Neural progenitor cell (in vitro differentiated cells): ENCODE measurements around the gene POTEG. TPM values are rescaled to one million over a fixed set of nuclear protein-coding genes. Genes with fewer than 3 reads are reported as not detected.
"Not testable (repeated sequence)": the region's sequence is repeated elsewhere in the genome, so short reads cannot be mapped to it uniquely, and the experiment has no call there.

Experiments
- DNase-seq: peaks from one replicate; pipeline ENCODE4 v3.0.0-alpha.2; 2016; ENCODE audit warnings: low spot score
- H2AFZ ChIP-seq: fragments of 200-600 bp; sonication (generic); replicated peaks from 2 replicates; pipeline ENCODE4 v1.6.1; 2016; ENCODE audit warnings: antibody characterized with exemption
- H3F3A ChIP-seq: fragments of 200-600 bp; sonication (generic); 2 replicates; pipeline ENCODE4 v1.6.1; 2016; ENCODE audit warnings: antibody characterized with exemption, low read depth
- H3K27ac ChIP-seq: fragments of 200-600 bp; sonication (generic); 2 replicates; pipeline ENCODE4 v1.5.1; 2016; ENCODE audit warnings: mild to moderate bottlenecking
- H3K27me3 ChIP-seq: fragments of 200-600 bp; sonication (generic); 2 replicates; pipeline ENCODE4 v1.6.1; 2016; ENCODE audit warnings: mild to moderate bottlenecking, moderate library complexity
- H3K36me3 ChIP-seq: fragments of 200-600 bp; sonication (generic); 2 replicates; pipeline ENCODE4 v1.5.1; 2016
- H3K4me1 ChIP-seq: fragments of 200-600 bp; sonication (generic); 2 replicates; pipeline ENCODE4 v1.6.1; 2016; ENCODE audit warnings: mixed run types
- H3K4me2 ChIP-seq: fragments of 200-600 bp; sonication (generic); 2 replicates; pipeline ENCODE4 v1.6.1; 2016
- H3K4me3 ChIP-seq: fragments of 200-600 bp; sonication (generic); 2 replicates; pipeline ENCODE4 v1.5.1; 2016
- H3K79me2 ChIP-seq: fragments of 200-600 bp; sonication (generic); 2 replicates; pipeline ENCODE4 v1.6.1; 2016; ENCODE audit warnings: low read depth
- H3K9ac ChIP-seq: fragments of 200-600 bp; sonication (generic); 2 replicates; pipeline ENCODE4 v1.6.1; 2016
- H3K9me3 ChIP-seq: fragments of 200-600 bp; sonication (generic); 2 replicates; pipeline ENCODE4 v1.5.1; 2016; ENCODE audit warnings: low read depth
- H4K20me1 ChIP-seq: fragments of 200-600 bp; sonication (generic); 2 replicates; pipeline ENCODE4 v1.6.1; 2016; ENCODE audit warnings: low read depth
- H3K27ac Mint-ChIP-seq: 3 replicates; pipeline ENCODE4 v1.8.0; 2021; ENCODE audit warnings: mixed read lengths
- H3K27me3 Mint-ChIP-seq: 2 replicates; pipeline ENCODE4 v1.8.0; 2022; ENCODE audit warnings: low read depth, mild to moderate bottlenecking, inconsistent platforms, moderate library complexity, mixed read lengths; ENCODE audit not compliant: insufficient read depth
- H3K36me3 Mint-ChIP-seq: 3 replicates; pipeline ENCODE4 v1.8.0; 2021; ENCODE audit warnings: mixed read lengths
- H3K4me1 Mint-ChIP-seq: 3 replicates; pipeline ENCODE4 v1.8.0; 2021; ENCODE audit warnings: mixed read lengths
- H3K4me3 Mint-ChIP-seq: 3 replicates; pipeline ENCODE4 v1.8.0; 2021; ENCODE audit warnings: mild to moderate bottlenecking, moderate library complexity, mixed read lengths
- H3K9me3 Mint-ChIP-seq: 3 replicates; pipeline ENCODE4 v1.8.0; 2020; ENCODE audit warnings: mixed read lengths
- total RNA-seq: library from RNA; depleted of rRNA; stranded (reverse); fragments of >200 nt; gene quantifications from 2 replicates; pipeline ENCODE4 v1.2.3, GENCODE V29; 2015; ENCODE audit warnings: low replicate concordance

The POTEG gene
- total RNA-seq, 1 donor from 2014 or later: not detected

DNA sequence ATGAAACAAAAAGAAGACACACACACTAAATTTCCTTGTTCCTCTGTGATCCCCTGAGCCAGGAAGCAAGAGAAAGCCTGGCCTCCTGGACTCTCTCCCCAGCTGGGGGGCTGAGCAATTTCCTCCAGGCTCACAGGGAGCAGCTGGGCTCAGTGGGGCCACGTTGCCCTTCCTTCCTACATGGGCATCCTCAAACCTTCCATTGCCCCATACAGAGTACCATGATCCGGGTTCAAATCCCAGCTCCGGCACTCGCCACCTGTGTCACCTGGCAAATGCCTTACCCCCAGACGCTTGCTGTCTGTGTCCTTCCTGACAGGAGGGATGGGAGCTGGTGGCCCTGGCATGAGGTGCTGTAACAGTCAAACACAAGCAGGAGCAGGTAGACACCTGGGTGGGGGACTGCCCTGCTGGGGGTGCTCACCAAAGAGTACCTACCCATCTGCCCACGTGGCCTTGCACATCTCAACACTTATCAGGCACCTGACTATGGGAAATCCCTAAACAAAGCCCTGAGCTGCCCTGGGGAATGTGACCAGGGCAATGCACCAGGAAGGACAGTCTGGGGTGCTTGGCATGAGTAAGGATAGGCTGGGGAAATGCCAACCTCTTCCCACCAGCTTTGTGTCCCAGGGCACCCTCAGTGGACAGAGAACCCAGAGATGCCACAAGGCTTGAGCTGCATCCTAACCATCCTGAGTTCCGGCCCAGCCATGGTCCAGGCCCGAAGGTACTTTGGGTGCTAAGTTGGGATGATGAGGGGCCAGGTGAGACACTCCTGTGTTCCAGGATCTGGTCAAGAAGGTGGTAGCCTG lies 2.4 kb upstream of the POTEG start:
- H4K20me1 ChIP-seq, H3K4me1 Mint-ChIP-seq, H3K4me3 Mint-ChIP-seq, H3K36me3 ChIP-seq, H2AFZ ChIP-seq, H3K4me1 ChIP-seq, H3F3A ChIP-seq, H3K27ac ChIP-seq, H3K27ac Mint-ChIP-seq, H3K9me3 ChIP-seq, H3K79me2 ChIP-seq, H3K27me3 Mint-ChIP-seq, H3K36me3 Mint-ChIP-seq, DNase-seq, H3K4me2 ChIP-seq, H3K9me3 Mint-ChIP-seq, H3K9ac ChIP-seq, H3K4me3 ChIP-seq, H3K27me3 ChIP-seq: not testable (repeated sequence)

DNA sequence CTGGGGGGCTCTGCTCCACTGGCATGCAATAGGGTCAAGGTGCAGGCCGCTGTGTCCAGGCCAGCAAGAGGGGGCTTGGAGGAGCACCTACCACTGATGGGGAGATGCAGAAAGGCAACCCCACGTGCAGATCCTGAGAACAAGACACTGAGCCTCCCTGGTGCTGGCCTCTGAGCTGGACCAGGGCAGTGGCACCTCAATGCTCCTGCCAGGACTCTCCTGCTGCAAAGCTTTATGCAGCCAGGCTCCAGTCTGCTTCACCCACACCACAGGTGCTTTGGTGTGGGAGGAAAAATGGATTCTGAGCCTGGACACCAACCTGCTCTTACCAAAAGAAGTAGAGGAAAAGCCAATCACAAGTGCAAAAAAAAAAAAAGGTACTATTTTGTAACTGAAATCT lies 1.7 kb upstream of the POTEG start:
- H3K4me1 Mint-ChIP-seq, H2AFZ ChIP-seq, H3K4me3 Mint-ChIP-seq, H3K9me3 ChIP-seq, H3F3A ChIP-seq, H3K4me3 ChIP-seq, H3K27me3 Mint-ChIP-seq, DNase-seq, H3K4me2 ChIP-seq, H3K27ac Mint-ChIP-seq, H3K9me3 Mint-ChIP-seq, H3K36me3 ChIP-seq, H3K36me3 Mint-ChIP-seq, H4K20me1 ChIP-seq, H3K79me2 ChIP-seq, H3K27me3 ChIP-seq, H3K27ac ChIP-seq, H3K9ac ChIP-seq, H3K4me1 ChIP-seq: not testable (repeated sequence)

DNA sequence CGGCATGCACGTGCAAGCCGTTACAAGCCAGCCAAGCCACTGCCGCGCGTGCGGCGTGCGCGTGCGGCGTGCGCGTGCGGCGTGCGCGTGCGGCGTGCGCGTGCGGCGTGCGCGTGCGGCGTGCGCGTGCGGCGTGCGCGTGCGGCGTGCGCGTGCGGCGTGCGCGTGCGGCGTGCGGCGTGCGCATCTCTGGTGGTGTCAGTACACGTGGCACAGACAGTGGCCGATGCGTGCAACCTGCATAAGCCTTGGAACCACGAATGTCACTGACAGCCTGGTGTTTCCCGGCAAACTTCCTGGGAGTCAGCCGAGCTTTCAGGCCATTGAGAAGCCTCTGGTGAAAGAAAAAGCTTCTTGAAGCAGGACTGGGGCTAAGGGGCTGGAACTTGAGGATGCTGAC lies 750 bp upstream of the POTEG start:
- not testable (repeated sequence) for H3K79me2 ChIP-seq, H3K36me3 Mint-ChIP-seq, H3K4me1 Mint-ChIP-seq, H3K4me2 ChIP-seq, H3K36me3 ChIP-seq, H3K4me3 Mint-ChIP-seq, H3K27ac ChIP-seq, H2AFZ ChIP-seq, H3K27me3 Mint-ChIP-seq, H3K4me1 ChIP-seq, H3K9me3 ChIP-seq, H3F3A ChIP-seq, H4K20me1 ChIP-seq, H3K9ac ChIP-seq, H3K27ac Mint-ChIP-seq, H3K9me3 Mint-ChIP-seq, DNase-seq, H3K4me3 ChIP-seq, H3K27me3 ChIP-seq

DNA sequence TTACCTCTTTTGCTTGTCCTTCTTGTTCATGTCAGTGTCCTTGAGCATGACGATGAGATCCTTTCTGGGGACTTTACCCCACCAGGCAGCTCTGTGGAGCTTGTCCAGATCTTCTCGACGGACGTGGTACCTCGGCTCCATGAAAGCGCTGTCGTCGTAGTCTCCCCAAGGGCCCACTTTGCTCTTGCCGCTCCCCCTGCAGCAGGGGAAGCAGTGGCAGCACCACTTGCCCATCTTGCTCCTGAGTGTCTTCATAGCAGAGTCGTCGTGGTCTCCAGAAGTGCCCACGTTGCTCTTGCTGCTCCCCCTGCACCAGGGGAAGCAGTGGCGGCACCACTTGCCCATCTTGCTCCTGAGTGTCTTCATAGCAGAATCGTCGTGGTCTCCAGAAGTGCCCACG lies 376 bp downstream of the POTEG start:
- H3K36me3 Mint-ChIP-seq, H3K36me3 ChIP-seq, H3F3A ChIP-seq, H3K27ac Mint-ChIP-seq, H3K27ac ChIP-seq, H3K27me3 Mint-ChIP-seq, H3K4me3 ChIP-seq, H3K4me2 ChIP-seq, H4K20me1 ChIP-seq, H3K4me1 Mint-ChIP-seq, H3K4me1 ChIP-seq, H3K79me2 ChIP-seq, H3K9me3 Mint-ChIP-seq, H2AFZ ChIP-seq, DNase-seq, H3K9ac ChIP-seq, H3K9me3 ChIP-seq, H3K27me3 ChIP-seq, H3K4me3 Mint-ChIP-seq: not testable (repeated sequence)

DNA sequence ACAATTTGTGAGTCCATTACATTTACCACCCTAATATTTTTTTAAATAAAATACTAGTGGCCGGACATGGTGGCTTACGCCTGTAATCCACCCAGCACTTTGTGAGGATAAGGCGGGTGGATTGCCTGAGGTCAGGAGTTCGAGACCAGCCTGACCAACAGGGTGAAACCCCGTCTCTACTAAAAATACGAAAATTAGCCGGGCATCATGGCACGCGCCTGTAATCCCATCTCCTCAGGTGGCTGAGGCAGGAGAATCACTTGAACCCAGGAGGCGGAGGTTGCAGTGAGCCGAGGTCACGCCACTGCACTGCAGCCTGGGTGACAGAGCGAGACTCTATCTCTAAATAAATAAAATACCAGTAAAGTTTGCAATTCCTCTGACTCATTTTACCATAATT lies 25.6 kb downstream of the POTEG start:
- H3K4me1 ChIP-seq, H3K36me3 Mint-ChIP-seq, H3K4me2 ChIP-seq, H3F3A ChIP-seq, H3K79me2 ChIP-seq, H3K27ac Mint-ChIP-seq, H3K36me3 ChIP-seq, H3K9me3 ChIP-seq, H4K20me1 ChIP-seq, H2AFZ ChIP-seq, DNase-seq, H3K27ac ChIP-seq, H3K27me3 Mint-ChIP-seq, H3K4me1 Mint-ChIP-seq, H3K27me3 ChIP-seq, H3K4me3 Mint-ChIP-seq, H3K9me3 Mint-ChIP-seq, H3K4me3 ChIP-seq, H3K9ac ChIP-seq: not testable (repeated sequence)

DNA sequence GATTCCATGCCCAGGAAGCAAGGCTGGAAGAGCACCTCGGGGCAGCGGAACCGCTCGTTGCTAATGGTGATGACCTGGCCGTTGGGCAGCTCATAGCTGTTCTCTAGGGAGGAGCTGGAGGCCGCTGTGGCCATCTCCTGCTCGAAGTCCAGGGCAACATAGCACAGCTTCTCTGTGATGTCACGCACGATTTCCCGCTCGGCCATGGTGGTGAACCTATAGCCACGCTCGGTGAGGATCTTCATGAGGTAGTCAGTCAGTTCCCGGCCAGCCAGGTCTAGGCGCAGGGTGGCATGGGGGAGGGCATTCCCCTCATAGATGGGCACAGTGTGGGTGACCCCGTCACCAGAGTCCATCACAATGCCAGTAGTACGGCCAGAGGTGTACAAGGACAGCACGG lies 32.0 kb downstream of the POTEG start:
- not testable (repeated sequence) for H3K27me3 Mint-ChIP-seq, H3K36me3 ChIP-seq, H4K20me1 ChIP-seq, H3K4me1 ChIP-seq, H3K9me3 Mint-ChIP-seq, DNase-seq, H3K79me2 ChIP-seq, H3F3A ChIP-seq, H3K9ac ChIP-seq, H3K27ac ChIP-seq, H3K4me2 ChIP-seq, H3K4me3 Mint-ChIP-seq, H3K36me3 Mint-ChIP-seq, H2AFZ ChIP-seq, H3K4me3 ChIP-seq, H3K9me3 ChIP-seq, H3K27me3 ChIP-seq, H3K4me1 Mint-ChIP-seq, H3K27ac Mint-ChIP-seq

DNA sequence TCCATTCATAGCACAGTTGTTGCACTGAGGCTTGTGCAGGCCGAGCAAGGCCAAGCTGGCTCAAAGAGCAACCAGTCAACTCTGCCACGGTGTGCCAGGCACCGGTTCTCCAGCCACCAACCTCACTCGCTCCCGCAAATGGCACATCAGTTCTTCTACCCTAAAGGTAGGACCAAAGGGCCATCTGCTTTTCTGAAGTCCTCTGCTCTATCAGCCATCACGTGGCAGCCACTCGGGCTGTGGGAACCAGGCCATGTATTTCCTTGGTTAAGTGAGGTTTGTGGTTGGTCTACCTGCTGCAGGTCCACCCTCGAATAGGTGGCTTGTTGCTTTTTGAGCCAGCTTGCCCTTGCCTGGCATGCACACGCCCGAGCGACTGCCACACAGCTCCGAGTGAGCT lies 39.4 kb downstream of the POTEG start:
- H3K27ac ChIP-seq, H3K9ac ChIP-seq, H4K20me1 ChIP-seq, H3K4me3 ChIP-seq, H3K9me3 Mint-ChIP-seq, H3K79me2 ChIP-seq, H3K4me1 Mint-ChIP-seq, H3K27me3 ChIP-seq, H3K4me1 ChIP-seq, H3K36me3 ChIP-seq, H3K36me3 Mint-ChIP-seq, H3K27ac Mint-ChIP-seq, H3K4me2 ChIP-seq, H3K9me3 ChIP-seq, H3F3A ChIP-seq, H3K27me3 Mint-ChIP-seq, H3K4me3 Mint-ChIP-seq, DNase-seq, H2AFZ ChIP-seq: not testable (repeated sequence)

DNA sequence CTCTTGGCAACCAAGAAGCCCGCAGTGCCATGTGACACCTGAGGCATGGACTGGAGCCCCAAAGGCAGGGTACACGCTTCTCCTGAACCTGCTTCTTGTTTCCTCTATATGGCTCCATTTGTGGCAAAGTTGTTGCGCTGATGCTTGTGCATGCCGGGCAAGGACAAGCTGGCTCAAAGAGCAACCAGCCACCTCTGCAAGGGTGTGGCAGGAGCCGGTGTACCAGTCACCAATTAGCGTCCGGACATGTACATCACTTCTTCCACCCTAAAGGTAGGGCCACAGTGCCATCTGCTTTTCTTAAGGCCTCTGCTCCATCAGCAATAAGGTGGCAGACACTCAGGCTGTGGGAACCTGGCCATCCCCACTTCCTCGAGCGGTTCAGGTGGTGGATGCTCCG lies 43.9 kb downstream of the POTEG start:
- not testable (repeated sequence) for H3K27ac ChIP-seq, H3K36me3 Mint-ChIP-seq, H3K9ac ChIP-seq, H3K9me3 Mint-ChIP-seq, H3K27me3 Mint-ChIP-seq, H3K4me3 ChIP-seq, H3K4me1 Mint-ChIP-seq, H3K27ac Mint-ChIP-seq, H3F3A ChIP-seq, H3K79me2 ChIP-seq, H3K9me3 ChIP-seq, H3K27me3 ChIP-seq, DNase-seq, H4K20me1 ChIP-seq, H3K4me2 ChIP-seq, H3K4me1 ChIP-seq, H2AFZ ChIP-seq, H3K4me3 Mint-ChIP-seq, H3K36me3 ChIP-seq
